Choroid plexus epithelial cell (primary cell): ENCODE data around the gene GREM2.

Experiments
- DNase-seq: peaks from one replicate; pipeline ENCODE4 v3.0.0-alpha.2; 2010; ENCODE audit warnings: low read depth
- H3K4me3 ChIP-seq: 2 replicates; pipeline ENCODE4 v1.5.1; 2011; ENCODE audit warnings: low read depth, mild to moderate bottlenecking, control low read depth, low read length, moderate library complexity
- CTCF ChIP-seq: conservative IDR thresholded peaks from 2 replicates; pipeline ENCODE4 v1.5.1; 2011; ENCODE audit warnings: low read depth, mild to moderate bottlenecking, control low read depth, inconsistent platforms, low read length, moderate library complexity

Gene GREM2

DNA sequence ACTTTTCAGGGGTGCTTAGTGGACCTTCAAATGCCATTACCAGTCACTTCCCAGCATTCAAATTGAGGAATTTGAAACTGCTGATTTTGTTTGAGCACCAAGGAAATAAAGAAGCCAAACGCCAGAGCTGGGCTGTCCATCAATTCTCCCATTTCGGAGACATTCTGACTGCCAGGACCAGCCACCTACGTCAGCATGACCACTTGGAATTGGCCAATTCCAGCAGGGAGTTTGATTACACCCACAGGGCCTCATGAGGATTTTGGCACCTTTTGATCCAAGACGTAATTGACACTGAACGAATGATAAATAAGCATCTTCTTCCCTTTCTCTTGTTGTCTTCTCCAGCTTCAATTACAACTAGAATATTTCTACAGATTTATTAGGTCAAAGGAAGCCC lies 40.2 kb downstream of the GREM2 start:
- no peak overlapping the region for H3K4me3 ChIP-seq
- no peak for DNase-seq
- TF ChIP-seq CTCF: no peak

GRCh38 chr1:240567066-240567465 lies 44.9 kb downstream of the GREM2 start:
- DNase-seq: no peak
- no peak for TF ChIP-seq CTCF
- no peak overlapping the region for H3K4me3 ChIP-seq

- DNase-seq: no peak
- no peak for TF ChIP-seq CTCF
- no peak overlapping the region for H3K4me3 ChIP-seq
These were observed 49.2 kb downstream of the GREM2 start for GRCh38 chr1:240562779-240563178.

DNA sequence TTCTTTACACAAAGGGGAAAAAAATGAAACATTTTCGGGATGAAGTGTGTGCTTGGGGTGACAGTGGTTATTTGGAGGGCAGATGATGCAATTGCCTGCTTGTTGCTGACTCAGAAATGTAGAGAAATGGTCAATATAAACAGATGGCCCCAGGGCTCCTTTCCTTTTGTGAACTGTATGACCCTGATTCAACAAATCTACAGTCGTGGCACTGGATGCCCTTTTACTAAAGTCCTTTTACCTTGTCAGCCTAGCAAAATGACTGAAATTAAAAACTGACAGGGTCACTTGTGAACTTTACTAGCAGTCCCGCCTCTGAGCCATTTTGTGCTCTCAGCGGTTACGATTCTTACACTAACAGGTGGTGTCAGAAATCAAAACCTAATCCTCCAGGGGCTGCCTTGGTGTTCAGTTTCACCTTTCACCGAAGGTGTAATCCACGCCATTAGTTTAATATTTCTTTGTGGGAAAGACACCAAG lies 49.8 kb downstream of the GREM2 start:
- TF ChIP-seq CTCF: no peak
- no peak overlapping the region for H3K4me3 ChIP-seq
- peak; percentile 23 for DNase-seq

- H3K4me3 ChIP-seq: no peak overlapping the region
- no peak for DNase-seq
- TF ChIP-seq CTCF: no peak
These were observed 52.2 kb downstream of the GREM2 start for GRCh38 chr1:240559781-240560180.

GRCh38 chr1:240555524-240555923 lies 56.4 kb downstream of the GREM2 start:
- no peak for DNase-seq
- H3K4me3 ChIP-seq: no peak overlapping the region
- no peak for TF ChIP-seq CTCF

- DNase-seq: no peak
- H3K4me3 ChIP-seq: no peak overlapping the region
- no peak for TF ChIP-seq CTCF
These were observed 58.6 kb downstream of the GREM2 start for GRCh38 chr1:240553351-240553750.
